ENCODE measurements around the gene ROCK1. TPM values are rescaled to one million over a fixed set of nuclear protein-coding genes. Genes with fewer than 3 reads are reported as not detected.

Gene ROCK1
- total RNA-seq, 2 donors from 2014 or later, result 95.4 to 108 TPM

DNA sequence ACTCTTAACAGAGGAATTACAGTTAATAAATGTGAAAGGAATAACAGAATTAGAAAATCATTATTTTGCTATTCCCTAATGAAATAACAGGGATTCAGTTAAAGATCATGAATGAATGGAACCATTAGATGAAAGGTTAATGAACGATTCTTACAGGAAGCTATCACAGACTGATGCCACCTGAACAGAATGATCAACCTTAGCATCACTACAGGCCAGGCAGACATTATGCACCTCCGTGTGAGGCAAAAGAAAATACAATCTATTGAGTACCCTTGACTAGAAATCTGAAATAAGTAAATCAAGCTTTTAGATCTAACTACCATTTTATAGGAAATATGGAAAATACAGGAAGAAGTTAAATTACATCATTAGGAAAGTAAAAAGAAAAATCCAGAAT is 10.4 kb downstream of the ROCK1 start:
- H3K27me3 ChIP-seq (replicated peaks; ENCODE audit: insufficient read depth), result no peaks in the 10 kb centered on the region
- H3K27ac ChIP-seq, result no peak overlapping the region
- H3K4me3 ChIP-seq, result no peak overlapping the region
- ATAC-seq (ENCODE audit: insufficient number of reproducible peaks, low FRiP score, low read depth) (no peak), DNase-seq (ENCODE audit: low spot score) (no peak)
- TF ChIP-seq, protein P1, sequence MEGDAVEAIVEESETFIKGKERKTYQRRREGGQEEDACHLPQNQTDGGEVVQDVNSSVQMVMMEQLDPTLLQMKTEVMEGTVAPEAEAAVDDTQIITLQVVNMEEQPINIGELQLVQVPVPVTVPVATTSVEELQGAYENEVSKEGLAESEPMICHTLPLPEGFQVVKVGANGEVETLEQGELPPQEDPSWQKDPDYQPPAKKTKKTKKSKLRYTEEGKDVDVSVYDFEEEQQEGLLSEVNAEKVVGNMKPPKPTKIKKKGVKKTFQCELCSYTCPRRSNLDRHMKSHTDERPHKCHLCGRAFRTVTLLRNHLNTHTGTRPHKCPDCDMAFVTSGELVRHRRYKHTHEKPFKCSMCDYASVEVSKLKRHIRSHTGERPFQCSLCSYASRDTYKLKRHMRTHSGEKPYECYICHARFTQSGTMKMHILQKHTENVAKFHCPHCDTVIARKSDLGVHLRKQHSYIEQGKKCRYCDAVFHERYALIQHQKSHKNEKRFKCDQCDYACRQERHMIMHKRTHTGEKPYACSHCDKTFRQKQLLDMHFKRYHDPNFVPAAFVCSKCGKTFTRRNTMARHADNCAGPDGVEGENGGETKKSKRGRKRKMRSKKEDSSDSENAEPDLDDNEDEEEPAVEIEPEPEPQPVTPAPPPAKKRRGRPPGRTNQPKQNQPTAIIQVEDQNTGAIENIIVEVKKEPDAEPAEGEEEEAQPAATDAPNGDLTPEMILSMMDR (IDR thresholded peaks at IDR 0.05), result no peak
- H3K4me1 ChIP-seq (ENCODE audit: control insufficient read depth in 1 of 2, low read depth in 2 of 2), result peaks cover 53 to 73% of the 10 kb centered on the region in 2 donors
- no peaks in the 10 kb centered on the region for H3K9me3 ChIP-seq
- H3K36me3 ChIP-seq, result no peaks in the 10 kb centered on the region

DNA sequence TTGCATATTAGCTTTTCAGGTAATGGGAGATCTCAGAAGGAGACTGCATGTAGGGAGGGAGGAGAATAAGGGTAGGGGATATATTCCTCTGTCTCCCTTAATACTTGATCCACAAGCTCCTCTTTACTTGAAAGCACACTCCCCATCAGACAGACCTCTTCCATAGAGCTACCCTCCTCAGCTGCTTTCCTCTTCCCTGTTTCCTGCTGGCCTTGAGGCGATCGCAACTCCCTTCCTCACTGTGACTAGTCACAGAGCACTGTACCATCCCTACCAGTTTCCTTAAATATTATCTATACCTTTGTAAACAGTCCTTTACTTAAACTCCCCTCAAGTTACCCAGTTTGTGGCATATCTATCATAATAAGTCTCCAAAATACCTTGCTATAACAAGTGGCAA is 10.9 kb downstream of the ROCK1 start:
- TF ChIP-seq, protein P1 (IDR thresholded peaks at IDR 0.05), result no peak
- Histone ChIP-seq H3K4me3 (no peak overlapping the region), H3K27me3 (replicated peaks; ENCODE audit: insufficient read depth) (no peaks in the 10 kb centered on the region), H3K36me3 (no peaks in the 10 kb centered on the region), H3K27ac (no peak overlapping the region), H3K4me1 (ENCODE audit: control insufficient read depth in 1 of 2, low read depth in 2 of 2) (peaks cover 53 to 70% of the 10 kb centered on the region in 2 donors), H3K9me3 (no peaks in the 10 kb centered on the region)
- ATAC-seq (ENCODE audit: insufficient number of reproducible peaks, low FRiP score, low read depth) (no peak), DNase-seq (ENCODE audit: low spot score) (no peak)

DNA sequence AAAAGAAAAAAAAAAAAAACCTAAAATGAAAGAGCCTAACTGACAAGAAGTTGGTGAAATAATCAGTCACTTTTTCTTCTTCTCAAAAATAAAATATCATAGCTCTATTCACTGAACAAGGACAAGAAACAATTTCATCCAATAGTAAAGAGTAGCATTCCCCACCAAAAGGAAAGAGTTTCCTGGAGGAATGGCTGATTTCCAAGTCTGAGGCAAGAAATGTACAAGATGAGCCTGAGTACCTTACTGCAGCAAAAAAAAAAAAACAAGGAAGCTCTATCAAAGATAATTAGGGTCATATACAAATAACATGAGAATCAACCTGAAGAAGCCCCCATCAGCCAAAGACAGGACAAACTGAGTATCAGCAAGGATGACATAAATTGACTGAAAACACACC is 11.5 kb downstream of the ROCK1 start:
- TF ChIP-seq, protein P1 (IDR thresholded peaks at IDR 0.05), result no peak
- no peaks in the 10 kb centered on the region for H3K36me3 ChIP-seq
- no peak overlapping the region for H3K27ac ChIP-seq
- H3K4me1 ChIP-seq (ENCODE audit: control insufficient read depth in 1 of 2, low read depth in 2 of 2), result peaks cover 53 to 65% of the 10 kb centered on the region in 2 donors
- no peaks in the 10 kb centered on the region for H3K27me3 ChIP-seq (replicated peaks; ENCODE audit: insufficient read depth)
- no peak overlapping the region for H3K4me3 ChIP-seq
- ATAC-seq (ENCODE audit: insufficient number of reproducible peaks, low FRiP score, low read depth), result no peak
- no peak for DNase-seq (ENCODE audit: low spot score)
- no peaks in the 10 kb centered on the region for H3K9me3 ChIP-seq

DNA sequence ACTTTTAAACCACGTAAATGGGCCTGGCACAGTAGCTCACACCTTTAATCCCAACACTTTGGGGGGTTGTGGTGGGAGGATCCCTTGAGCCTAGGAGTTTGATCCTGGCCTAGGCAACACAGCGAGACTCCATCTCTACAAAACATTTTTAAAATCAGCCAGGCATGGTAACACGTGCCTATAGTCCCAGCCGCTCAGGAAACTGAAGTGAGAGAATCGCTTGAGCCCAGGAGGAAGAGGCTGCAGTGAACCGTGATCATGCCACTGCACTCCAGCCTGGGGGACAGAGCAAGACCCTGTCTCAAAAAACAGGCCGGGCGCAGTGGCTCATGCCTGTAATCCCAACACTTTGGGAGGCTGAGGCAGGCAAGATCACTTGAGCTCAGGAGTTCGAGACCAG is 12.2 kb downstream of the ROCK1 start:
- H3K27me3 ChIP-seq (replicated peaks; ENCODE audit: insufficient read depth), result no peaks in the 10 kb centered on the region
- peaks cover 51 to 63% of the 10 kb centered on the region in 2 donors for H3K4me1 ChIP-seq (ENCODE audit: control insufficient read depth in 1 of 2, low read depth in 2 of 2)
- TF ChIP-seq, protein P1 (IDR thresholded peaks at IDR 0.05), result no peak
- DNase-seq (ENCODE audit: low spot score) (no peak), ATAC-seq (ENCODE audit: insufficient number of reproducible peaks, low FRiP score, low read depth) (no peak)
- no peaks in the 10 kb centered on the region for H3K36me3 ChIP-seq
- H3K9me3 ChIP-seq, result no peaks in the 10 kb centered on the region
- H3K27ac ChIP-seq, result no peak overlapping the region
- no peak overlapping the region for H3K4me3 ChIP-seq

DNA sequence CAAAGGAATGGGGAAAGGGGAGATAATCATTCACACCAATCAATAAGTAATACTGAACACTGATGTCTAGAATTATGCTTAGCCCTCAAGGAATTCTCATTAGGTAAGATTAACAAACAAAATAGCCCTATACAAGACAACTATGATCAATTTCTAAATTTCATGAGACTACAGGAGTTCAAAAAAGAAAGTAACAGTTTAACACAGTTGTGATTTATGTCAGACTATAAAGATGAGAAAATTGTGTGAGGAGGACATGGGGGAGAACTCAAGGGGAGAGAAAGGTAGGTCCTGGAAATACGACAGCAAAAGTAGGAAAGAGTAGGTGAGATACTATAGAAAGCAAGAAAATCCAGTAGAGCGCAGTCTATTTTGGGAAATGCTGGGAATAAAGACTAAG is 14.9 kb downstream of the ROCK1 start:
- H3K4me3 ChIP-seq, result no peak overlapping the region
- peaks cover 38 to 50% of the 10 kb centered on the region in 2 donors for H3K4me1 ChIP-seq (ENCODE audit: control insufficient read depth in 1 of 2, low read depth in 2 of 2)
- no peak overlapping the region for H3K27ac ChIP-seq
- ATAC-seq (ENCODE audit: insufficient number of reproducible peaks, low FRiP score, low read depth), result no peak
- TF ChIP-seq, protein P1 (IDR thresholded peaks at IDR 0.05), result no peak
- no peaks in the 10 kb centered on the region for H3K27me3 ChIP-seq (replicated peaks; ENCODE audit: insufficient read depth)
- no peaks in the 10 kb centered on the region for H3K9me3 ChIP-seq
- no peaks in the 10 kb centered on the region for H3K36me3 ChIP-seq
- no peak for DNase-seq (ENCODE audit: low spot score)

All from thoracic aorta (tissue), 2 donors.